ENCODE results near the gene MTFR1L. TPM values are rescaled to one million over a fixed set of nuclear protein-coding genes. Genes with fewer than 3 reads are reported as not detected.

MTFR1L gene
- total RNA-seq, 1 experiment from 2014 or later = 32.5 TPM

DNA sequence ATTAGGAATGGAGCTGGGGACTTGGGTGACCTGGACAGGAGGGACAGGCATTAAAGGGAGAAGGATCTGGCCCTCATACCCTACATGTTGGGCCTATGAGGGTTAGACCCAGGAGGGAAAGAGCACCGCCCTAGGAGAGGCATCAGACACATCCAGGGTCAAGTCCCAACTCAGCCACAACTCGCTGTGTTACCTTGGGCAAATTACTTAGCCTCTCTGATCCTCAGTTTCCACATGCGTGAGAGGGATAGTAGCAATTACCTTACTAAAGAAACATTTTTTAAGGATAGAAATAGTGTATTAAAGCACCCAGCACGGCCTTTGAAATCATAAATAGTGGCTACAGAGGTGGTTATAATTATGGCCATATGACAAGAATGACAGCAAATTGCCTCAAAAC lies 39.9 kb upstream of the MTFR1L start:
- Histone ChIP-seq H3K9ac (ENCODE audit: extremely low read depth, insufficient read length, low read length) (no peak overlapping the region), H3T11ph (ENCODE audit: low read length) (no peak overlapping the region), H3K4ac (ENCODE audit: low read depth, low read length) (no peak overlapping the region), H3K27ac (ENCODE audit: insufficient read length, low read depth, low read length) (no peak overlapping the region), H2BK120ac (ENCODE audit: low read depth, low read length, poor library complexity, severe bottlenecking) (no peak overlapping the region), H3K18ac (ENCODE audit: insufficient read length, low read depth, low read length) (no peak overlapping the region), H2BK20ac (ENCODE audit: low read depth, low read length, poor library complexity, severe bottlenecking) (no peak overlapping the region), H3K9me3 (ENCODE audit: control insufficient read depth, low read depth, low read length) (no peaks in the 10 kb centered on the region), H4K91ac (ENCODE audit: insufficient read length, low read depth, low read length) (no peak overlapping the region), H2BK5ac (ENCODE audit: insufficient read length, low read length) (no peak overlapping the region), H2BK12ac (ENCODE audit: insufficient read length, low read depth, low read length) (no peak overlapping the region), H3K4me2 (ENCODE audit: insufficient read depth, insufficient read length, low read length) (no peak overlapping the region), H2BK15ac (ENCODE audit: low read depth, low read length) (no peak overlapping the region), H3K23me2 (ENCODE audit: insufficient read length, low read depth, low read length, poor library complexity, severe bottlenecking) (no peaks in the 10 kb centered on the region), H2AFZ (ENCODE audit: low read length) (no peak overlapping the region), H2AK5ac (ENCODE audit: insufficient read length, low read length) (no peak overlapping the region), H3K14ac (ENCODE audit: insufficient read depth, low read length) (no peak overlapping the region), H4K20me1 (ENCODE audit: control insufficient read depth, insufficient read depth, insufficient read length) (no peaks in the 10 kb centered on the region), H3K4me1 (ENCODE audit: insufficient read depth, low read length) (peaks cover 11% of the 10 kb centered on the region; the same call in 1 of the 2 replicates), H3K79me1 (ENCODE audit: insufficient read depth, low read depth, low read length, poor library complexity, severe bottlenecking) (no peaks in the 10 kb centered on the region), H3K79me2 (ENCODE audit: insufficient read depth, low read length) (no peaks in the 10 kb centered on the region), H3K56ac (ENCODE audit: insufficient read length, low read depth, low read length) (no peak overlapping the region), H3K27me3 (ENCODE audit: insufficient read depth, low read length) (no peaks in the 10 kb centered on the region), H3K23ac (ENCODE audit: insufficient read length, low read depth, low read length) (no peak overlapping the region), H4K5ac (ENCODE audit: insufficient read length, low read depth, low read length) (no peak overlapping the region), H4K8ac (replicated peaks; ENCODE audit: insufficient read length, low read depth, low read length) (no peak overlapping the region)
- no peak for DNase-seq
- H3K36me3 Mint-ChIP-seq (ENCODE audit: insufficient read depth in 1 of 3, low read depth in 3 of 3) = no peaks in the 10 kb centered on the region; a peak in 1 of 7 replicates
- peak overlapping the region in 1 of 2 experiments; percentile 26; a peak in 1 of 5 replicates for H3K4me3 Mint-ChIP-seq
- no CpG with 5 or more reads among the region's 4 CpGs for WGBS (ENCODE audit: extremely low coverage, insufficient read length, low lambda C conversion rate)
- TF ChIP-seq, protein P1, sequence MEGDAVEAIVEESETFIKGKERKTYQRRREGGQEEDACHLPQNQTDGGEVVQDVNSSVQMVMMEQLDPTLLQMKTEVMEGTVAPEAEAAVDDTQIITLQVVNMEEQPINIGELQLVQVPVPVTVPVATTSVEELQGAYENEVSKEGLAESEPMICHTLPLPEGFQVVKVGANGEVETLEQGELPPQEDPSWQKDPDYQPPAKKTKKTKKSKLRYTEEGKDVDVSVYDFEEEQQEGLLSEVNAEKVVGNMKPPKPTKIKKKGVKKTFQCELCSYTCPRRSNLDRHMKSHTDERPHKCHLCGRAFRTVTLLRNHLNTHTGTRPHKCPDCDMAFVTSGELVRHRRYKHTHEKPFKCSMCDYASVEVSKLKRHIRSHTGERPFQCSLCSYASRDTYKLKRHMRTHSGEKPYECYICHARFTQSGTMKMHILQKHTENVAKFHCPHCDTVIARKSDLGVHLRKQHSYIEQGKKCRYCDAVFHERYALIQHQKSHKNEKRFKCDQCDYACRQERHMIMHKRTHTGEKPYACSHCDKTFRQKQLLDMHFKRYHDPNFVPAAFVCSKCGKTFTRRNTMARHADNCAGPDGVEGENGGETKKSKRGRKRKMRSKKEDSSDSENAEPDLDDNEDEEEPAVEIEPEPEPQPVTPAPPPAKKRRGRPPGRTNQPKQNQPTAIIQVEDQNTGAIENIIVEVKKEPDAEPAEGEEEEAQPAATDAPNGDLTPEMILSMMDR (conservative IDR thresholded peaks at IDR 0.05) = no peak
- H3K27me3 Mint-ChIP-seq (ENCODE audit: low read depth) = no peaks in the 10 kb centered on the region; the same call in 1 of the 2 replicates
- peak overlapping the region; percentile 9 to 91 (median 73); a peak in 4 of 7 replicates for H3K27ac Mint-ChIP-seq
- H3K4me1 Mint-ChIP-seq = peaks cover 63 to 72% of the 10 kb centered on the region in 2 experiments
- H3K9me3 Mint-ChIP-seq = no peaks in the 10 kb centered on the region
